ENCODE measurements around the gene MRM1.

GRCh38 chr17:36627101-36627500, 25.7 kb downstream of the MRM1 start:
- TF ChIP-seq, protein P1, sequence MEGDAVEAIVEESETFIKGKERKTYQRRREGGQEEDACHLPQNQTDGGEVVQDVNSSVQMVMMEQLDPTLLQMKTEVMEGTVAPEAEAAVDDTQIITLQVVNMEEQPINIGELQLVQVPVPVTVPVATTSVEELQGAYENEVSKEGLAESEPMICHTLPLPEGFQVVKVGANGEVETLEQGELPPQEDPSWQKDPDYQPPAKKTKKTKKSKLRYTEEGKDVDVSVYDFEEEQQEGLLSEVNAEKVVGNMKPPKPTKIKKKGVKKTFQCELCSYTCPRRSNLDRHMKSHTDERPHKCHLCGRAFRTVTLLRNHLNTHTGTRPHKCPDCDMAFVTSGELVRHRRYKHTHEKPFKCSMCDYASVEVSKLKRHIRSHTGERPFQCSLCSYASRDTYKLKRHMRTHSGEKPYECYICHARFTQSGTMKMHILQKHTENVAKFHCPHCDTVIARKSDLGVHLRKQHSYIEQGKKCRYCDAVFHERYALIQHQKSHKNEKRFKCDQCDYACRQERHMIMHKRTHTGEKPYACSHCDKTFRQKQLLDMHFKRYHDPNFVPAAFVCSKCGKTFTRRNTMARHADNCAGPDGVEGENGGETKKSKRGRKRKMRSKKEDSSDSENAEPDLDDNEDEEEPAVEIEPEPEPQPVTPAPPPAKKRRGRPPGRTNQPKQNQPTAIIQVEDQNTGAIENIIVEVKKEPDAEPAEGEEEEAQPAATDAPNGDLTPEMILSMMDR (IDR thresholded peaks at IDR 0.05): no peak
- TF ChIP-seq POLR2A (IDR thresholded peaks at IDR 0.05): no peak

All from breast epithelium (tissue), 3 donors.